Measurements from ENCODE around the gene MBOAT2.

MBOAT2 gene

DNA sequence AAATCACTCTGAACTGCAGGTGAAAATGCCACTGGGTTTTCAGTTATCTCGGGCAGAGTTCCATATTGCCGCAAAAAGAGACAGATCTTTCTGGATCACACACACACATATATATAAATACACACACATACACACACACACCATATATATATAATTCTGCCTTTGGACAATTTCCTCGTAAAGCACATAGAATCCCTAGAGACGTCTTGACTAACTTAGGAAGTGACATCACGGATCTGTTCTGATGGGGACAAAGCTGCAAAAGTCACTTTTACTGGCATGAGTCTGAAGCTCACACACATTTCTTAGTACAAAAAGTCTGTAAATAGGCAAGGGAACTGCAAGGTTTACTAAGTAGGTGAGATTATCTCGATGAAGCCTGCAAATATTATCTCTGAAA lies 28.6 kb upstream of the MBOAT2 start:
- H3K4me3 ChIP-seq (ENCODE audit: insufficient read depth, low read depth, low read length, poor library complexity, severe bottlenecking), result no peak overlapping the region
- no peak for DNase-seq
- H3K36me3 ChIP-seq (ENCODE audit: control insufficient read depth, insufficient read depth, low read length), result no peaks in the 10 kb centered on the region
- no peak overlapping the region for H3K27ac ChIP-seq (ENCODE audit: insufficient read depth, low read length, poor library complexity, severe bottlenecking)
- no peaks in the 10 kb centered on the region for H3K4me1 ChIP-seq (ENCODE audit: control insufficient read depth, insufficient read depth, low read length, poor library complexity, severe bottlenecking)
- H3K27me3 ChIP-seq (replicated peaks; ENCODE audit: control insufficient read depth, insufficient read depth, low read length, poor library complexity, severe bottlenecking), result no peaks in the 10 kb centered on the region
- H3K9me3 ChIP-seq (ENCODE audit: control insufficient read depth, low read length), result no peaks in the 10 kb centered on the region

DNA sequence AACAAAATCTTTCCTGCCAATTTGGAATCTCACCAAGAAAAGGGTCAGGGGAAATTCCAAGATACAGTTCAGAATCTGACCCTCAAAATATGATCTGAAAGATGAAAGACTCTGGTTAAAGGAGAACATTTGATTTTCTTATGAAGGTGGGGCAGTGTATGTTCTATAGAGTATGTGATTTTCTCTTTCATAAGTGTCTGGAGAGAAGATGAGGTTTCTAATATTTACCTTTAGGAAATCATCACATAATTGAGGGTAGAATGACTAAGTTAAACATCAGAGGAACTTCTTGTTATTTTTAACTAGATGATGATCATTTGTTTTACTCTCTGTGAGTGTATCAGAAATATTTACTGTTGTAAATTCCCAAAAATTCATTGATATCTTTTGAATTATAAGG lies 27.8 kb upstream of the MBOAT2 start:
- no peak for DNase-seq
- H3K27me3 ChIP-seq (replicated peaks; ENCODE audit: control insufficient read depth, insufficient read depth, low read length, poor library complexity, severe bottlenecking), result no peaks in the 10 kb centered on the region
- H3K27ac ChIP-seq (ENCODE audit: insufficient read depth, low read length, poor library complexity, severe bottlenecking), result no peak overlapping the region
- no peaks in the 10 kb centered on the region for H3K36me3 ChIP-seq (ENCODE audit: control insufficient read depth, insufficient read depth, low read length)
- no peaks in the 10 kb centered on the region for H3K4me1 ChIP-seq (ENCODE audit: control insufficient read depth, insufficient read depth, low read length, poor library complexity, severe bottlenecking)
- no peak overlapping the region for H3K4me3 ChIP-seq (ENCODE audit: insufficient read depth, low read depth, low read length, poor library complexity, severe bottlenecking)
- no peaks in the 10 kb centered on the region for H3K9me3 ChIP-seq (ENCODE audit: control insufficient read depth, low read length)

DNA sequence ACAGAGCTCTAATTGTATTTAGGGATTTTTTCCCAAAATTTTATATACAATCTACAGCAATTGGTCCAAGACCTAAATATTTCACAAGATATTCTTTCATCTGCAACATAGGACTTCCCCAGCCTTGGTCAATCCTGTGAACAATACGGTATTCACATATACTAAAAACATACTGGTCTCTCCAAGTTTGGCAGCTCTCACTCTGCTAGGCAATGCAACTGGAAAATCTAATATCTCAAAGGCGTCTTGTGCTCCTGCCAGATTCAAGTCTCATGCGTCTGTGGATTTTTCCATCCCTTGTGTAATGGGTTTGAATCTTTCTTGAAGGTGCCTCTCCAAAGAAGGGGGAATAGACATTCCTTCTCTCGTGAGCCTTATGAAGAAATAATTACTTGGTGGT lies 27.4 kb upstream of the MBOAT2 start:
- DNase-seq, result no peak
- no peaks in the 10 kb centered on the region for H3K9me3 ChIP-seq (ENCODE audit: control insufficient read depth, low read length)
- no peaks in the 10 kb centered on the region for H3K36me3 ChIP-seq (ENCODE audit: control insufficient read depth, insufficient read depth, low read length)
- H3K4me1 ChIP-seq (ENCODE audit: control insufficient read depth, insufficient read depth, low read length, poor library complexity, severe bottlenecking), result no peaks in the 10 kb centered on the region
- no peak overlapping the region for H3K27ac ChIP-seq (ENCODE audit: insufficient read depth, low read length, poor library complexity, severe bottlenecking)
- no peaks in the 10 kb centered on the region for H3K27me3 ChIP-seq (replicated peaks; ENCODE audit: control insufficient read depth, insufficient read depth, low read length, poor library complexity, severe bottlenecking)
- H3K4me3 ChIP-seq (ENCODE audit: insufficient read depth, low read depth, low read length, poor library complexity, severe bottlenecking), result no peak overlapping the region

DNA sequence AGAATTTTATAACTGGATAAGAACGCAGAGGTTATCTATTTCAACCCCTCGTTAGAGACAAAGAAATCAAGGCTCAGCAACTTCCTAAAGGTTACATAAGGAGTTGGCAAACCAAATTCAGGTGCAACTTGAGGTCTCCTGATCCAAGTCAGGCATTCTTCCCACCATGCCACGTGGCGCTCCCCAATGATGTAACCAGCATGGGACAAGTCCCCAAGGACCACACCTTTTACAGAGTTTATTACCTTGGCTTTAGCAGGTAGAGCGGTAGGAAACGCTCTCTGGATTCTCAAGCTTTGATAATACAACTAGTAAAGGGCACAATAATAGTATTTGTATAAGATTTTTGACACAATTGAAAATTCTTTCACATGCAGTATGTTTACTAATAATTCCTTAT lies 26.7 kb upstream of the MBOAT2 start:
- no peaks in the 10 kb centered on the region for H3K4me1 ChIP-seq (ENCODE audit: control insufficient read depth, insufficient read depth, low read length, poor library complexity, severe bottlenecking)
- H3K36me3 ChIP-seq (ENCODE audit: control insufficient read depth, insufficient read depth, low read length), result no peaks in the 10 kb centered on the region
- no peaks in the 10 kb centered on the region for H3K27me3 ChIP-seq (replicated peaks; ENCODE audit: control insufficient read depth, insufficient read depth, low read length, poor library complexity, severe bottlenecking)

DNA sequence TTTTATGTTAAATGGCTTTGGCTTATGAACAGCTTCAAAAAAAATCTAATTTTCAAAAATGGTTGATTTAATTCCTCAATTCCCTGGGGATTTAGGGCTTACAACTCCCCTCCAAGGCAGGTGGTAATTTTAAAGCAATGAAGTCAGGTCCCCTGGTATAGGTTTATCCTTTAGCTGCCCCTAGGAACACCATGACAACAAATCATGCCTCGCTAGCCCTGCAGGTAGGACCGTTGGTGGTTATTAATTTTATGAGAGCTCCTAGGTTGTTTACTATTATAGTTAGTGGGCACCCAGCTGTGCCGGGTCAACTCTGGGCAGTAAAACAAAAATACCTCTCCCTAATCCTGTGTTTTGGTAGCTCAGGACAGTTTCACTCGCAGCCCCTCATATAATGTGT lies 26.2 kb upstream of the MBOAT2 start:
- no peaks in the 10 kb centered on the region for H3K4me1 ChIP-seq (ENCODE audit: control insufficient read depth, insufficient read depth, low read length, poor library complexity, severe bottlenecking)
- H3K4me3 ChIP-seq (ENCODE audit: insufficient read depth, low read depth, low read length, poor library complexity, severe bottlenecking), result no peak overlapping the region
- DNase-seq, result no peak
- H3K36me3 ChIP-seq (ENCODE audit: control insufficient read depth, insufficient read depth, low read length), result no peaks in the 10 kb centered on the region
- H3K27me3 ChIP-seq (replicated peaks; ENCODE audit: control insufficient read depth, insufficient read depth, low read length, poor library complexity, severe bottlenecking), result no peaks in the 10 kb centered on the region
- H3K9me3 ChIP-seq (ENCODE audit: control insufficient read depth, low read length), result no peaks in the 10 kb centered on the region
- H3K27ac ChIP-seq (ENCODE audit: insufficient read depth, low read length, poor library complexity, severe bottlenecking), result no peak overlapping the region

More for the DNA sequence above, 26.7 kb upstream of the MBOAT2 start:
- Histone ChIP-seq H3K9me3 (ENCODE audit: control insufficient read depth, low read length) (no peaks in the 10 kb centered on the region), H3K4me3 (ENCODE audit: insufficient read depth, low read depth, low read length, poor library complexity, severe bottlenecking) (no peak overlapping the region), H3K27ac (ENCODE audit: insufficient read depth, low read length, poor library complexity, severe bottlenecking) (no peak overlapping the region)
- DNase-seq, result no peak

DNA sequence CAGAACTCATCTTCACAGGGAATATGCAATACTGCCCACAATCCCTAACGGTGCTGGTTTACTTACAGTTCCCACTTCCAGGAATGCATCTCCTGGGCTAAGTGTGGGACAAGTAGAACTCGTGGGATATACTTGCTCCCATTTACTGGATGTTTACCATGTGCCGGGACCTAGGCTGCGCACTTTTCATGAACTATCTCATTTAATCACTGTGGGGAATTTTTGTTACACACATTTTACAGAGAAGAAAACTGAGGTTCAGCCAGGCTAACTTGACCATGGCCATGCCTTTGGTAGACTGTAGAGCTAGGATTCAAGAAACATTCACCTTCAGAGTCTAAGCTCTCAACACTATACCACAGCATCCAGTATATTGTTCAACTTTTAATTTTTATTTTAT lies 24.4 kb upstream of the MBOAT2 start:
- H3K4me3 ChIP-seq (ENCODE audit: insufficient read depth, low read depth, low read length, poor library complexity, severe bottlenecking), result no peak overlapping the region
- no peak for DNase-seq
- H3K36me3 ChIP-seq (ENCODE audit: control insufficient read depth, insufficient read depth, low read length), result no peaks in the 10 kb centered on the region
- no peaks in the 10 kb centered on the region for H3K4me1 ChIP-seq (ENCODE audit: control insufficient read depth, insufficient read depth, low read length, poor library complexity, severe bottlenecking)
- H3K27me3 ChIP-seq (replicated peaks; ENCODE audit: control insufficient read depth, insufficient read depth, low read length, poor library complexity, severe bottlenecking), result no peaks in the 10 kb centered on the region
- H3K9me3 ChIP-seq (ENCODE audit: control insufficient read depth, low read length), result no peaks in the 10 kb centered on the region
- H3K27ac ChIP-seq (ENCODE audit: insufficient read depth, low read length, poor library complexity, severe bottlenecking), result no peak overlapping the region

DNA sequence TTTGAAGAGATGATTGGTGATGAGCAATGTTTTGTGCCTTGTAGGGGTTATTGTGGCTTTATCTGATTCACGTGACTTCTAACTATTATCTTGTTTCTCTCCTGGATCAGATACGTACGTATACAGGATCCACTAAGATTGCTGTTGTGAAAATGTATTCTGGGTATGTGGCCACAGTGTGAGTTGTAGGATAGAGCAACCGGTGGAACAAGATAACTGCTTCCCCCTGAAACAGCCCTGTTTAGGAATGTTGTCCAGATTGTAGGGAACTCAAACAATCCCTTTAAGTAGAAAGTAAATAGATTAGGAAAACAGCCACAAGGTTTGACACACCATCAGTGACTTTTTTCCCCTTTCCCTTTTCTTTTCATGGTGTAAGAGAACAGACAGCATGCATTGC lies 22.3 kb upstream of the MBOAT2 start:
- Histone ChIP-seq H3K4me1 (ENCODE audit: control insufficient read depth, insufficient read depth, low read length, poor library complexity, severe bottlenecking) (no peaks in the 10 kb centered on the region), H3K4me3 (ENCODE audit: insufficient read depth, low read depth, low read length, poor library complexity, severe bottlenecking) (no peak overlapping the region), H3K27ac (ENCODE audit: insufficient read depth, low read length, poor library complexity, severe bottlenecking) (no peak overlapping the region), H3K9me3 (ENCODE audit: control insufficient read depth, low read length) (no peaks in the 10 kb centered on the region), H3K27me3 (replicated peaks; ENCODE audit: control insufficient read depth, insufficient read depth, low read length, poor library complexity, severe bottlenecking) (no peaks in the 10 kb centered on the region), H3K36me3 (ENCODE audit: control insufficient read depth, insufficient read depth, low read length) (no peaks in the 10 kb centered on the region)
- DNase-seq, result no peak

DNA sequence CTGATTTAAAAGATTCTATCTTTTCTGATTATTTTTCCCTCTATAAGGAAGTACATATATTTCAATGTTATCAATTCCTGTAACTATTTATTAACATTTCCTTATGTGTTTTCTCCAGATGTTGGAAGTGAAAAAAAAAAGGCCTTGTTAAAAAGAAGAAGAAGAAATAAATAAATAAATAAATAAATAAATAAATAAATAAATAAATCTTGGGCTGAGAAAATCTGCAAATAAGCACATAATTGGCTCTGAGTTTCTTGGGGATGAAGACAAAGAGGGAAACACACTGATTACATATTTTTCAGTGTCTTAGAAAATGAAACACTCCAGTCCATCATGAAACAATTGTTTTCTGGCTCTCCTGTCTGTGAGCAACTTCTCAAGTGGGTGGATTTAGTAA lies 21.1 kb upstream of the MBOAT2 start:
- DNase-seq, result no peak

DNA sequence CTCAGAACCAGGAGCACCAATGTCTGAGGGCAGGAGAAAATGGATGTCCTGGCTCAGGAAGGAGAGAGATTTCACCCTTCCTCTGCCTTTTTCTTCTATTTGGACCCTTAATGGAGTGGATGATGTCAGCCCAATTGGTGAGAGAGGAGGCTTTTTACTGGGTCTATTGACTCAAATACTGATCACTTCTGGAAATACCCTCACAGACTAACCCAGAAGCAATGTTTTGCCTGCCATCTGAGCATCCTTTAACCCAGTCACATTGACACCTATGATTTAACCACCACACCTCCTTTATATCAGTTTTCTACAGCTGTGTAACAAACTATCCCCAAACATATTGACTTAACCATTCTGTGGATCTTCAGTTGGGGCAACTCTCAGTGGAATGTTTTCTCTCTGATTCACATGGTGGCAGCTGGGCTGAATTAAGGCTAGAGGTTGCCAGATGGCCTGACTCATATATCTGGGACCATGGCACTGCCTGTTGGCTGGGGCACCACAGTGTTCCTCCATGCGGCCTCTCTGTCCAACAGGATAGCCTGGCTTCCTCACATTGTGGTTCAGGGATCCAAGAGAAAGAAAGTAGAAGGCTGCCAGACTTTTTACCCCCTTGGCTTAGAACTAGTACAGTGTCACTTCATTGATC lies 18.2 kb upstream of the MBOAT2 start:
- no peak for DNase-seq
- no peaks in the 10 kb centered on the region for H3K9me3 ChIP-seq (ENCODE audit: control insufficient read depth, low read length)
- H3K36me3 ChIP-seq (ENCODE audit: control insufficient read depth, insufficient read depth, low read length), result no peaks in the 10 kb centered on the region
- no peak overlapping the region for H3K4me3 ChIP-seq (ENCODE audit: insufficient read depth, low read depth, low read length, poor library complexity, severe bottlenecking)
- H3K4me1 ChIP-seq (ENCODE audit: control insufficient read depth, insufficient read depth, low read length, poor library complexity, severe bottlenecking), result no peaks in the 10 kb centered on the region
- no peak overlapping the region for H3K27ac ChIP-seq (ENCODE audit: insufficient read depth, low read length, poor library complexity, severe bottlenecking)
- peaks cover 3% of the 10 kb centered on the region for H3K27me3 ChIP-seq (replicated peaks; ENCODE audit: control insufficient read depth, insufficient read depth, low read length, poor library complexity, severe bottlenecking)

More for the DNA sequence above, 21.1 kb upstream of the MBOAT2 start:
- Histone ChIP-seq H3K27ac (ENCODE audit: insufficient read depth, low read length, poor library complexity, severe bottlenecking) (no peak overlapping the region), H3K27me3 (replicated peaks; ENCODE audit: control insufficient read depth, insufficient read depth, low read length, poor library complexity, severe bottlenecking) (no peaks in the 10 kb centered on the region), H3K9me3 (ENCODE audit: control insufficient read depth, low read length) (no peaks in the 10 kb centered on the region), H3K4me3 (ENCODE audit: insufficient read depth, low read depth, low read length, poor library complexity, severe bottlenecking) (no peak overlapping the region), H3K36me3 (ENCODE audit: control insufficient read depth, insufficient read depth, low read length) (no peaks in the 10 kb centered on the region), H3K4me1 (ENCODE audit: control insufficient read depth, insufficient read depth, low read length, poor library complexity, severe bottlenecking) (no peaks in the 10 kb centered on the region)

DNA sequence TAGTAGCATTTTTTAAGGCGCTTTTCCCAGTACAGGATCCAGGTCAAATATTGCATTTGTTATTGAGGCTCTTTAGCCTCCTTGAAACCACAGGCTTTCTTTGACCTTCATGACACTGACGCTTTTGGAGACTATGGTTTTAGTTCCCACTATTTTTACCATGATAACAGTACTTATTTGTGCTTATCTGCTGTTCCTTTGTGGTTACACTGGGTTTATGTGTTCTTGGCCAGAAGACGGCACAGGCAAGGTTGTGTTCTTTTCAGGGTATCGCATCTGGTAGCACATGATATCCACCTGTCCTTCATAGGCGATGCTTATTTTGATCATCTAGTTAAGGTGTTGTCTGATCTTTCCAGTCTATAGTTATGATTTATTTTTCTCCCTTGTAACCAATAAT lies 16.8 kb upstream of the MBOAT2 start:
- Histone ChIP-seq H3K36me3 (ENCODE audit: control insufficient read depth, insufficient read depth, low read length) (no peaks in the 10 kb centered on the region), H3K4me3 (ENCODE audit: insufficient read depth, low read depth, low read length, poor library complexity, severe bottlenecking) (no peak overlapping the region), H3K9me3 (ENCODE audit: control insufficient read depth, low read length) (no peaks in the 10 kb centered on the region), H3K27ac (ENCODE audit: insufficient read depth, low read length, poor library complexity, severe bottlenecking) (no peak overlapping the region), H3K4me1 (ENCODE audit: control insufficient read depth, insufficient read depth, low read length, poor library complexity, severe bottlenecking) (no peaks in the 10 kb centered on the region), H3K27me3 (replicated peaks; ENCODE audit: control insufficient read depth, insufficient read depth, low read length, poor library complexity, severe bottlenecking) (peaks cover 3% of the 10 kb centered on the region)
- no peak for DNase-seq

Data from effector memory CD4-positive, alpha-beta T cell (primary cell).